Stimulated activated CD4-positive, alpha-beta T cell treated with anti-CD3 and anti-CD28 coated beads, Interleukin-15, amount 100 ng/mL, for 24 hours (primary cell): ENCODE results near the gene VPS13D.
"Not testable (repeated sequence)": the region's sequence is repeated elsewhere in the genome, so short reads cannot be mapped to it uniquely, and the experiment has no call there.

ENCODE experiments used
- DNase-seq: peaks from one replicate; pipeline ENCODE4 v3.0.0-alpha.2; 2020

VPS13D gene

GRCh38 chr1:12501661-12502060 is 271.8 kb downstream of the VPS13D start:
- peak; percentile 28 for DNase-seq

- peak; percentile 51 for DNase-seq
Measured at GRCh38 chr1:12502336-12503109, 272.7 kb downstream of the VPS13D start.

- no peak for DNase-seq
Measured at GRCh38 chr1:12503709-12504108, 273.9 kb downstream of the VPS13D start.

- no peak for DNase-seq
Measured at GRCh38 chr1:12504601-12505000, 274.8 kb downstream of the VPS13D start.

GRCh38 chr1:12505231-12505630 is 275.4 kb downstream of the VPS13D start:
- DNase-seq, result no peak

GRCh38 chr1:12505639-12506280 is 275.9 kb downstream of the VPS13D start:
- DNase-seq, result no peak

- DNase-seq, result no peak
Measured at GRCh38 chr1:12506281-12507280, 276.8 kb downstream of the VPS13D start.

- DNase-seq, result no peak
Measured at GRCh38 chr1:12507631-12508030, 277.8 kb downstream of the VPS13D start.

- DNase-seq, result no peak
Measured at GRCh38 chr1:12508849-12509248, 279.0 kb downstream of the VPS13D start.

GRCh38 chr1:12511128-12511484 is 281.3 kb downstream of the VPS13D start:
- DNase-seq, result no peak

GRCh38 chr1:12511516-12512468 is 282.0 kb downstream of the VPS13D start:
- no peak for DNase-seq

- DNase-seq, result no peak
Measured at GRCh38 chr1:12513181-12513580, 283.4 kb downstream of the VPS13D start.

GRCh38 chr1:12514590-12514989 is 284.8 kb downstream of the VPS13D start:
- no peak for DNase-seq

GRCh38 chr1:12515234-12515633 is 285.4 kb downstream of the VPS13D start:
- no peak for DNase-seq

- DNase-seq, result peak; percentile 31
Measured at GRCh38 chr1:12516741-12517140, 286.9 kb downstream of the VPS13D start.

GRCh38 chr1:12518931-12519692 is 289.3 kb downstream of the VPS13D start:
- peak; percentile 76 for DNase-seq

GRCh38 chr1:12519693-12520364 is 290.0 kb downstream of the VPS13D start:
- DNase-seq, result no peak

- DNase-seq, result no peak
Measured at GRCh38 chr1:12521096-12521495, 291.3 kb downstream of the VPS13D start.

GRCh38 chr1:12522780-12523179 is 292.9 kb downstream of the VPS13D start:
- not testable (repeated sequence) for DNase-seq

GRCh38 chr1:12524266-12524665 is 294.4 kb downstream of the VPS13D start:
- no peak for DNase-seq
